Coronary artery (tissue), 2 donors: Measurements from ENCODE around the gene TANC2.
"Not testable (repeated sequence)": the region's sequence is repeated elsewhere in the genome, so short reads cannot be mapped to it uniquely, and the experiment has no call there.

Experiments
- DNase-seq: peaks from one replicate; pipeline ENCODE4 v3.0.0-alpha.2; 2017; ENCODE audit warnings: low spot score
- H3K27ac ChIP-seq, 2 donors: fragments of 200-600 bp; sonication (generic); one replicate each; pipeline ENCODE4 v1.5.1; 2016 to 2019
- H3K4me3 ChIP-seq: fragments of 200-600 bp; sonication (generic); 2 replicates; pipeline ENCODE4 v1.5.1; 2016; ENCODE audit warnings: mild to moderate bottlenecking, moderate library complexity
- TF ChIP-seq, protein P1 (sequence below): fragments of 200-600 bp; sonication (generic); IDR thresholded peaks from one replicate; pipeline ENCODE4 v1.5.1; 2019; ENCODE audit warnings: antibody characterized with exemption

TANC2 gene

DNA sequence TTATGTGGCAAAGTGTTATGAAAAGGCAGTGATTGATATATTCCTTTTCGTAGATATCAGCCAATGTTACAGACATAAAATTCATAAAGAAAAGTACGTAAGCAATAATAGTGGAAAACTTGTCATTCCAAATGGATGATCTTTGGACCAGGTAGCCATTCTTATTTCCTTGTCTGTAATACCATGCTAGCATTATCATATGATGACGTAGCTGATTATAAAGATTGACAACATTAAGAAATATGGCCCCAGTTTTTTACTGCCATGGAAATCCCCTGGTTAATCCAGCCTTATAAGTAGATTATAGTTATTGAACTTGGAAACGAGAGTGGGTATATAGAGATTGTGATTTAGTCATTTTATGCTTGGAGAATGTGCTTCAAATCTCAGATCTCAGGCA, 8.8 kb downstream of the TANC2 start:
- TF ChIP-seq, protein P1, sequence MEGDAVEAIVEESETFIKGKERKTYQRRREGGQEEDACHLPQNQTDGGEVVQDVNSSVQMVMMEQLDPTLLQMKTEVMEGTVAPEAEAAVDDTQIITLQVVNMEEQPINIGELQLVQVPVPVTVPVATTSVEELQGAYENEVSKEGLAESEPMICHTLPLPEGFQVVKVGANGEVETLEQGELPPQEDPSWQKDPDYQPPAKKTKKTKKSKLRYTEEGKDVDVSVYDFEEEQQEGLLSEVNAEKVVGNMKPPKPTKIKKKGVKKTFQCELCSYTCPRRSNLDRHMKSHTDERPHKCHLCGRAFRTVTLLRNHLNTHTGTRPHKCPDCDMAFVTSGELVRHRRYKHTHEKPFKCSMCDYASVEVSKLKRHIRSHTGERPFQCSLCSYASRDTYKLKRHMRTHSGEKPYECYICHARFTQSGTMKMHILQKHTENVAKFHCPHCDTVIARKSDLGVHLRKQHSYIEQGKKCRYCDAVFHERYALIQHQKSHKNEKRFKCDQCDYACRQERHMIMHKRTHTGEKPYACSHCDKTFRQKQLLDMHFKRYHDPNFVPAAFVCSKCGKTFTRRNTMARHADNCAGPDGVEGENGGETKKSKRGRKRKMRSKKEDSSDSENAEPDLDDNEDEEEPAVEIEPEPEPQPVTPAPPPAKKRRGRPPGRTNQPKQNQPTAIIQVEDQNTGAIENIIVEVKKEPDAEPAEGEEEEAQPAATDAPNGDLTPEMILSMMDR, result no peak
- no peak overlapping the region for H3K4me3 ChIP-seq
- DNase-seq, result no peak
- no peak overlapping the region for H3K27ac ChIP-seq

DNA sequence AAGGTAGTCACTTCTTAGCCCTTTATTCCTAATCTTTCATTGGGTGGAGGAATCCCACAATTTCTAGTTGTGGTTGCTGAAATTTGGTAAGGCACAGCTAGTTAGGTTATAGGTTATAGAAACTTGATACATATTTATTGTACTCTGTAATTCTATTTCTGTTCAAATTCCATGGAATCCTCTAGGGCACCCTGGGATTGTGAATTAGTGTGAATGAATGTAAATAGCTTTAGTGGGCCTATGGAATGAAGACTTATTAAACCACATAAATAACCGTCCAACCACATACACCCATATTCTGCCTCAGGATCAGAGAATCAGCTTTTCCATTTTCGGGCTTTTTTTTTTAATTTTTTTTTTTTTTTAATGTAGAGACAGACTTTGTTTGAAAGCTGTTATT, 9.2 kb downstream of the TANC2 start:
- DNase-seq, result no peak
- H3K4me3 ChIP-seq, result no peak overlapping the region
- no peak overlapping the region for H3K27ac ChIP-seq
- TF ChIP-seq, protein P1, result no peak

DNA sequence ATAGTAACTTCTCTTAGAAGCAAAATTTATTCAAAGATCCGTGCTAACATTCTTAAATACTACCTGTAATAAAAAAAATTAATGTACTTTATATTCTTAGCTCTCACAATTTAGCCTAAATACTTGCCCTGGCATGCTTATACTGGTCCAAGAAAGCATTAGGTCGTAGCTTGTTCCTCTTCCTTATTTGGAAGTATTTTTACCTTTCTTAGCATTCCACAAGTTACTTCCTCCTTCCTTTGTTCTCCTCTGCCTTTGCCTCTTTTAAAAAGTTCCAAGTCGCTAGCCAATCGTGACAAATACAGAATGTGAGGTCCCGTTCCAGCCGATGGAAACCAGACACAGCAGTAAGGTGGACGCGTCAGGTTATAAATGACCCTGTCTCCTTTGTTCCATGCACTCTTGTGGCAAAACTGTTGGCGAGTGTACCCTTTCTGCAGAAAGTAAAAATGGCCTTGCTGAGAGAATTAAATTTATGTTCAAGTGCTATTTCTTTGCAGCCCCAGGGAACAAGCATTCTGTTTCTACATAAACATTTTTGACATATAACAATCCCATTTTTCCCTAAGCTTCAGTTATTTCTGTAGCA, 10.7 kb downstream of the TANC2 start:
- DNase-seq, H3K27ac ChIP-seq, H3K4me3 ChIP-seq: not testable (repeated sequence)

DNA sequence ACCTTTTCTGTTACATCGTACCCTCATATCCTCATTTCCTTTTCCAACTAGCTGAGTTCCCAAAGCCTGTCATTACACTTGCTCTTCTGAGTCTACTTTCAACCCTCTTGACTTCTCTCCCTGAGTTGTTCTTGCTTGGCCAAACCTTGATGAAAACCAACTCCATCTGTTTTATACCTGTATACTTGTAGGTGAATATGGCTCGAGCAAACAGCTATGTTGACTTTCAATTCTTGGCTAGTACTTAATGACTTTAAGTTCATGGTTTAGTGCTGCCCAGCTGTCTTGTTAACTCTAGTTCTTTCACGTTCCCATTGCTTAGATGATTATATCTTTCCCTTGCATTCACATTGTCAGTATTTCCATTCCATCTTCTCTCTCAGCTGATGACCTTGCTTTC, 14.8 kb downstream of the TANC2 start:
- Histone ChIP-seq H3K27ac (no peak overlapping the region), H3K4me3 (no peak overlapping the region)
- TF ChIP-seq, protein P1, result no peak
- DNase-seq, result no peak

DNA sequence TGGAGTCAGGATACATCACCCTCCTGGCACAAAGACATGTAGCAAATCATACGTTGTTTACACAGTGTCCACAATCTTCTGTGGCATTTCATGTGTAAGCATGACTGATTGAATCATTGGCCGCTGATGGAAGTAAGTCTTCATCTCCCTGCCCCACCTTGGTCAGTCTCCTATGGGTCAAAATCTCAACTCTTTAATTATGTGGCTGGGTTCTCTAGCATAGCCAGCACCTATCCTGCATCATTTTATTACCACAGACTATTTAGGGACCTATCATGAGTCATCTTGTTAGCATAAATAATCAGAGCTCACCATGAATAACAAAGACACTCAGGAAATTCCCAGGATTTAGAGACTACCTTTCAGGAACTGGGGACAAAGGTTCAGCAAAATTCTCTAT, 15.9 kb downstream of the TANC2 start:
- H3K27ac ChIP-seq, result no peak overlapping the region
- H3K4me3 ChIP-seq, result no peak overlapping the region
- no peak for DNase-seq
- TF ChIP-seq, protein P1, result no peak

DNA sequence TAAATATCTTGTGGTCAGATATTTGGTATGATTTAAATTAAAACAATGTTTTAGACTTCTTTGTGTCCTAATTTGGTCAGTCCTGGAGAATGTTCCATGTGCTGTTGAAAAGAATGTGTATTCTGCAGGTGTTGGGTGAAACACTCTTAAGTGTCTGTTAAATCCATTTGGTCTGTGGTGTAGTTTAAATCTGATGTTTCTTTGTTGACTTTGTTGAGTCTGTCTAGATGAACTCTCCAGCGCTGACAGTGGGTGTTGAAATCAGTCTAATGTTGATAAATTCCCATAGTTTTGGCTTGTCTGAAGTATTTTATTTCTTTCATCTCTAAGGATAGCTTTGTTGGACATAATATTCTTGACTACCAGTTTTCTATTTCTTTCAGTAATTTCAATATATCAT, 18.8 kb downstream of the TANC2 start:
- TF ChIP-seq, protein P1, result no peak
- Histone ChIP-seq H3K4me3 (no peak overlapping the region), H3K27ac (no peak overlapping the region)
- DNase-seq, result no peak

DNA sequence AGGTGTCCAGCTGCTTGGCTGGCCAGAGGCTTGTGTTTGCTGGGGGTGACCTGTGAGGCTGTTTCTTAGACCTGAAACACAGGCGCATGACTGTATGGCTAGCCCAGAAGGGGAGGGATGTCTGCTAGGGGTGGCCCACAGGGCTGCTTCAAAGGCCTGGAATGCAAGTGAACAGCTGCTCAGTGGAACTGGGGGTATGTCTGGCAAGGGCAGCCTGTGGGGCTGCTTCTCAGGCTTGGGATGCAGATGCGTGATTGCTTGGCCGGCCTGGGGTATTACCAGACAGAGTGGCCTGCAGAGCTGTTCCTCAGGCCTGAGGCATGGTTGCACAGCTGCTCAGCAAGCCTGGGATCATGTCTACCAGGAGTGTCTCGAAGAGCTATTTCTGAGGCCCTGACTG, 20.5 kb downstream of the TANC2 start:
- no peak for DNase-seq
- Histone ChIP-seq H3K27ac (no peak overlapping the region), H3K4me3 (no peak overlapping the region)
- TF ChIP-seq, protein P1, result no peak

DNA sequence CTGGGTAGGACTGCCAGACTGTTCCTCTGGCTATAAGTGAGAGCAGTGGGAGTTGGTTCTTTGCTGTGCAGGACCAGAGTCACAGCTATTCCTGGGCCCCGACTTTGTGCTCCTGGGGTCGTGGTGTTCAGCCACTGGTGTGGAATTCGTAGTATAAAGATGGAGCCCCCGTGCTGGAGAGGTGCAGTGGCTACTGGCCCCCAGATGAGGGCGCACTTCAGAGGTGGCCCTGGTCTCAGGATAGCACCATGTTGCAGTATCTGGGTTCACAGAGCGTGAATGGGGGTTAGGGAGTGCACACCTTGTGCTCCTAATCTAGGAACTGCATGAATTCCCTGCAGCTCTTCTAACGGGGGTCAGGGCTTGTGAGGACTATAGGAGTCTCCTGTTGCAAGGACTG, 21.1 kb downstream of the TANC2 start:
- TF ChIP-seq, protein P1, result no peak
- Histone ChIP-seq H3K4me3 (no peak overlapping the region), H3K27ac (no peak overlapping the region)
- DNase-seq, result no peak
